HG03469 (cell line): ENCODE results near the gene TMEM17.

Source experiments
- ATAC-seq: cut with Tn5 transposase; IDR thresholded peaks from one replicate; pipeline ENCODE4 v1.9.1; 2021; ENCODE audit warnings: mild to moderate bottlenecking, moderate library complexity, moderate number of reproducible peaks; ENCODE audit not compliant: unreplicated experiment

TMEM17 gene

DNA sequence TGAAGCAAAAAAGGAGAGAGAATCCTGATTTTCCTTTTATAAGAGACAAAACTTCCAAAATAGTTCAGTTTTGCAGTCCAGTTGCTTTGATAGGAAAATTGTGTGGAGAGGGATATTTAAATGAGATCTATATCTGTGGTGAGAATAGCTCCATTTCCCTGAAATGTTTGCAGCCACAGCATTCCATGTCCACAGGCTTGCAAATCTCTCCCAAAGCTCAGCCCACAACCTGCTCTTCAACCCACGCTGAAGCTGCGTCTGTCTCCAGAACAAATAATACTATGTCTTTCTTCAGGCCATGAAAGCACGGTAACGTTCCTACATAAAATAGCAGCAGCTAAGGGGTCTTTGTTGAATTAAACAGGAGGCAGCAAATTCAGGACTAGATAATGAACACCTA, 31.8 kb downstream of the TMEM17 start:
- no peak for ATAC-seq

DNA sequence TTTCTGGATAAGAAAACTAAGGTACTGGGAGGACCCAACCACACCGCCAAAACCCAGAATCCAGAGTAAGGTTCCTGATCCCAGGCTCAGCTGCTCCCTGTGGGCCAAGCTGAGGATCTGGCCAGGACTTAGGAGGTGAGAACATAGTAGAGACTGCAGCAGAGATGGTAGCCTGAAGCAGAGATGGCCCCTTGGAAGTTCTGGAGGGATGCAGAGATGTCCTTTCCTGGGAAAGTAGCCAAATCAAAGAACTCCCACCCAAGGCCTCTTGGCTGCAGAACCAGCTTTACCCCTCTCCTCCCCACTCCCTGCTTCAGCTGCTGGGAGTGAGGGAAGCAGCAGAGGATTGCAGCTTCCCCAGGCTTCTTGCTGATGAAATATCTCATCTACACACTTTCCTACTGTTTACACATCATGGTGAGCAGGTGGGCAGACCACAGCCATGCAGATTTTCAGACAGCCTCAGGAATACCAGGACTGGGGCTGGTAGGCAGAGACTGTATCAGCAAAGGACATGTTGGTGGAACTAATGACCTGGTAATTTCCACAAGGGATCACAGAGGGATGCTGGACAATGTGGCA, 32.7 kb downstream of the TMEM17 start:
- no peak for ATAC-seq

DNA sequence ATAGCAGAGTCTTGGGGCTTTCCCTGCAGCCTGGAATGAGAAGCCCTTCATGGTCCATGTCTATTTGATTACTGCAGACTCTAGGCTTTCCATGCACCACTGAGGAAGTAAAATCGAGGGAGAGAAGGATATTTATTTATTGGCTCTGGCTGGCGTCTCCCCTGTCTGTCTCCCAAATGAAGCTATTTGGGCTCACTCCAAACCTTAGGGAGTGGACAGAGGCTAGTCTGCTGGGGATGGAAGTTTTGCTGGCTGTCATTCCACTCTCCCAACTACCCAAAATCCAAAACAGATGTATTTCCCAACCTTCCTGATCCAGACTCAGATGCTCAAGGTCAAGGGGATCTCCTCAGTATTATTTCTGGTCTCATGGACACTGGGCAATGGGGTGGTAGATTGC, 33.7 kb downstream of the TMEM17 start:
- ATAC-seq: no peak

DNA sequence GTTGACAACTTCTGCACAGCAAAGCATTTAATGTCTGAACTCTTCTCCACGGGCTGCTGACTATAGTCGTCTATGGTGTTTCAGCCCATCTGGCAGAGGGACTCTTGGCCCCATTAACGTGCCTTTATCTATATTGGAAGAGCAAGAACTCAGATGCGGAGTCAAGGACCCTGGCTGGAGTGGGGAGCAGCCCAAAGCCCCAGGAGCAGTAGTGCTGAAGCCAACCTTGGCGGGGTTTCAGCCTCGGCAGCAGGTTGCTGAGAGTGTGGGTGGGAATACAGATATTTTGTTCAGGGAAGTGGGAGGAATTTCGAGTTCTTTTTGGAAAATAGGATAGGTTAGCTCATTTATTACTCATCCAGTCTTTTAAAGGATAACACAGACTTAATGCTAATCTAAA, 34.2 kb downstream of the TMEM17 start:
- ATAC-seq: no peak

DNA sequence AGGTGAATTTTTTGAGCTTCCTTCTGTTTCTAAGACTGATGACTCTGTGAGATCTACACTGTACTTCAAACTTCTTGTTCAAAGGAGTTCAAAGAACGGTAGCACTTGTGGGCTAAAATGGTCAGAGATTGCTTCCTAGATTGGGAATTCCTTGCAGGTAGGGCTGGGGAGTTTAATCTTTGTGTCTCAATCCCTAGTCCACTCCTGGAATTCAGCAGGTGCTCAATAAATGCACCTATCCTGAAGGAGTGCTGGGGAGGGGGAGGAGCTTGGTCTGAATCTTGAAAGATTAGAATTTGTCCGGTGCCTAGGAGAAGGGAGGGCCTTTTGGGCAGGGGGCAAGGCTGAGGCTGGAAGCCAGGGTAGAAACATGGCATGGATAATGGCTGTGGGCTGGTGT, 34.6 kb downstream of the TMEM17 start:
- ATAC-seq: no peak

DNA sequence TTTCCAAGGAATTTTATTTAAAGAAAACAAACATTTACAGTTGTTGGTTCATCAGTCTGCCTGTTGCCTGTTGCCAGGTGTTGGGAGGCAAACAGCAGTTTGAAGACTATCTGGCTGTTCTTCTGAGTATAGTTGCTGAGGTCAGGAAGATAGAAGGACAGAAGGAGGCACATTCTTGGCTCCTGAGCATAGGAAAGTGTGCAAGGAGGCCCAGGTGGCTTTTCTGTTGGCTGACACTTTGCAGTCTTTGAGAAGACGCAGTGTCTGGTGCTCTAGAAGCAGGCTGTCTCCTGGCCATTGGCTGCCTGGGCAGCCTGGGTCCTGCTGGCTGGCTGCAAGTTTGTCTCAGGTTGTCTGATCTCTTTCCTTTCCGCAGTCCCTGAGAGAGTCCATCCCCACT, 36.4 kb downstream of the TMEM17 start:
- no peak for ATAC-seq

DNA sequence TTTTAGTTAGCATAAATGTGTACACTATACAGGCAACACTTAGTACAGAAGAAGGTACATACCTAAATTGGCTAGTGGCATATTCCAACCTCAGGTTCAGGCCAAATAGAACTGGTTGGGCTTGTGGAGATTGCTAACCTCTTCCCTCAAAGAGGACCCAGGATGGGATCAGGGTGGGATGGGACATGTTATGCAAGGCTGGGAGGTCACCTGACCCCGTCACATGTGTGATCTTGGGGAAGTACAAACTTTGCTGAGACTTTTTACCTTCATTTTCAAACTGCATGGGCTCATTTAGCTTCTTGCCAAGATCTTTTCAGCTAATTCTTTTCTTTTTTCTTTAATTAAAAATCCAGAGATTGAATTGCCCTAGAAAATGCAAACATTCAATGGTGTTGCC, 36.9 kb downstream of the TMEM17 start:
- no peak for ATAC-seq

DNA sequence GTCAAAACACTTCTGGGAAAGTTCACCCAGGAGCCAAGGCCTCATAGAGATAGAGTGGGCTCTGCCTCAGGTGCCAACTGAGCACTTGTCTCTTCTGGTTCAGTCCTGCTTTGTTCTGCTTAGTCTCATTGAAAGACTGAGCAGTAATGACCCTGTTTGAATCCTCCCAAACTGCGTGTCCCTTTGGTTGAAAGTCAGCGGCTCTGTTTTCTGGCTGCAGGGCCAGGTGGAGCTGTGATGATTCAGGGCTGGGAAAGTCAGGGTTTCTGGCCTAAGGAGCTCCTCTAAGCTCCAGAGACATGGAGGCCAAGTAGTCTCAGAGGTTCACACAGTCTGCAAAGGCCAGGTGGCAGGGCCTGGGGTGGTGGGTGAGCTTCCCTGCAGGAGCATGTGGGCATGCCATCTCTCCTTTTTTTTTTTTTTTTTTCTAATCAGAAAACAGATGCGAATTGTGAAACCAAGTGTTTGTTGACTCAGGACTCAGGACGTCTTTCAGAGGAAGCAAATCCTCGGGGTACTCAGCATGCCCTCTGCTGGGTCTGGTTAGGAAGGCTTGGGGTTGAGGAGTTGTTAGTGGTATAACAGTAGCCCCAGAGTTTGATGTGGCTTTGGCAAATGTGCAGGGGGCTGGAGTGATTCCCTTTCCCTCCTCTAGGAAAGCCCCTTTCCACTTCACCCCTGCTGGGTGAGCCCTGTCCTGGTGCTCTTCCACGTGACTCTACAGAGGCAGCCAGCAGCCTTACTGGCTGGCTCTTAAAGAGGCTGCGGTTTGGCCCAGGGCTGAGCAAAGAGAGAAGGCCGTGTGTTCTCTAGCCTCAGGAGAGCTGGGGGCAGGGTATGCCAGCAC, 38.3 kb downstream of the TMEM17 start:
- ATAC-seq: no peak

DNA sequence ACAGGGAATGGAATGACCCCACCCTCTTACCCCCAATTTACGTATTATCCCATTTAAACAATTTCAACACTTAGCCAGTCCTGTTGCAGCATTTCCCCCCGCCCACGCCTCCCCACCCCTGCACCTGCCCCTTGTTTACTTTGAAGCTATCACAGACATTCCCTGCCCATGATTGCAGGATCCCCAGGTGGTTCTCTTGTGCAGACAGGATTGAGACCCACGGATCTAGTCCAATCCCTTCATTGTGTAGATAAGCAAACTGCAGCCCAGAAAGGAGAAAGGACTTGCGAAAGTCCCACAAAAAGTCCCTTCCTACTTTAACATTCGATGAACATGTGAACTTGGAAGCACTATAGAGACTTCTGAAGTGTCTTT, 38.9 kb downstream of the TMEM17 start:
- no peak for ATAC-seq

DNA sequence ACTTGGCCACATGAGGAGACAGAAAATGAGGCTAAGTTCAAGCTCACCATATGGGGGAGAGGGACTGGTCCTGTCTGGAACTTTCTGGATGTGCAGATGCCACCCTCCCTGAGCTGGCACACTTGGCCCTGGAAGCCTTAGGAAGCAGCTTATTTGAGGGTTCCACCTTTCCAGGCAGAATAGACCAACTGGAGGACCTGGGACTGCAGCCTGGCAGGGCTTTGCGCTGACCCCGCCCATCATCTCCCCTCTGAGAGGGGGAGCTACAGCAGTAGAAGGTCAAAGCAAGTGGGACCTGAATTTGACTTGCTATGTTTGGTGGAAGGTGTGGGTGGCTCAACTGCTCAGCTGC, 39.5 kb downstream of the TMEM17 start:
- ATAC-seq: no peak

DNA sequence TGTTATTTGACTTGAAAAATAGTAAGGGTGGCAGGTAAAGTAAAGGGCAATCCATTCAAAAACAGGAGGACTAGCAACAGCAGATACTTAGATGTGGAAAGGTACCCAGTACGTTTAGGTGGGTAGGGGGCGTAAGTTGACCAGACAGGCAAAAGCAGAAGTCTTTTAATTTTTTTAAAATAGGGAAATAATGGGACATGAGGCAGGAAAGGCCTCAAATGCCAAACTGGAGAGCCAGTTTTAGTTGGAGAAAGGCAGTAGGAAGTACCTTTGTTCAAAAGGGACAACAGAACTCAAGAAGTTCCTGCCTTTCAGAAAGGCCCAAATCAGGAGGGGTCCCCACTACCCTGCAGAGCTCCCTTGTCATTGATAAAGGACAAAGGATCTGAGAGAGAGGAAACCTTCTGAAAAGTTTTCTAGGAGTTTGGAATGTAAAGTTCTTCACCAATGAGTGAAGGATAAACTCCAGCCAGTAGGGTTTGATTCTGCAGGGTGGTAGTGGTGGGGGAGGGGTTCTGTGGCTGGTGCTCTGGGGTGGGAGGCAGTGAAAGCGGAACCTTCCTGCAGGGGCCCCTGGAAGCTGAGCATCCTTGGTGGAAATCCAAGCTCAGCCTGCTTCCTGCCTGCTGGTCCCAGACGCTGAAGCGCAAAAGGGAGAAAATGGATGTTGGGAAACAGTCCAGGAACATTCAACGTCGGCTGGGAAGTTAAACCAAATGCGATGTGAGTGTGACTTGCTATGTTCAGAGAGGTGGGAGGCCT, 40.1 kb downstream of the TMEM17 start:
- ATAC-seq: no peak

DNA sequence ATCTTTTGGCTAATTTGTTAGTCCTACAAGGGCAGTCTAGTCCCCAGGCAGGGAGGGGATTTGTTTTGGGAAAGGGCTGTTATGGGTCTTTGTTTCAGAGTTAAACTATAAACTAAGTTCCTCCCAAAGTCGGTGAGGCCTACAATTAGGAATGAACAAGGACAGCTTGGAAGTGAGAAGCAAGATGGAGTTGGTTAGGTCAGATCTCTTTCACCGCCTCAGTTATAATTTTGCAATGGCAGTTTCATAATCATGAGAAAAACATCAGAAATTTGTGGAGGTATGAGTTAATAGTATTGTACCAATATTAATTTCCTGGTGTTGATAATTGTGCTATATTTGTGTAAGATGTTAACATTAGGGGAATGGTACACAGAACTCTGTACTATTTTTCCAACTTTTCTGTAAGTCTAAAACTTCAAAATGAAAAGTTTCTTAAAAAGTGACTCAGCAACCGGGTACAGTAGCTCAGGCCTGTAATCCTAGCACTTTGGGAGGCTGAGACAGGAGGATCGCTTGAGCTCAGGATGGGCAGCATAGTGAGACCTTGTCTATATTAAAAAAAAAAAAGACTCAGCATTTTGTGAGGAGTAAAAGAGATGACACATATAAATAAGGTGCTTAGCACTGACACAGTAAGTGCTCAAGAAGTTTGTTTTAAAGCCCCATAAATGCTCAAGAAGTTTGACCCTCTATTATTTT, 40.8 kb downstream of the TMEM17 start:
- ATAC-seq: no peak

DNA sequence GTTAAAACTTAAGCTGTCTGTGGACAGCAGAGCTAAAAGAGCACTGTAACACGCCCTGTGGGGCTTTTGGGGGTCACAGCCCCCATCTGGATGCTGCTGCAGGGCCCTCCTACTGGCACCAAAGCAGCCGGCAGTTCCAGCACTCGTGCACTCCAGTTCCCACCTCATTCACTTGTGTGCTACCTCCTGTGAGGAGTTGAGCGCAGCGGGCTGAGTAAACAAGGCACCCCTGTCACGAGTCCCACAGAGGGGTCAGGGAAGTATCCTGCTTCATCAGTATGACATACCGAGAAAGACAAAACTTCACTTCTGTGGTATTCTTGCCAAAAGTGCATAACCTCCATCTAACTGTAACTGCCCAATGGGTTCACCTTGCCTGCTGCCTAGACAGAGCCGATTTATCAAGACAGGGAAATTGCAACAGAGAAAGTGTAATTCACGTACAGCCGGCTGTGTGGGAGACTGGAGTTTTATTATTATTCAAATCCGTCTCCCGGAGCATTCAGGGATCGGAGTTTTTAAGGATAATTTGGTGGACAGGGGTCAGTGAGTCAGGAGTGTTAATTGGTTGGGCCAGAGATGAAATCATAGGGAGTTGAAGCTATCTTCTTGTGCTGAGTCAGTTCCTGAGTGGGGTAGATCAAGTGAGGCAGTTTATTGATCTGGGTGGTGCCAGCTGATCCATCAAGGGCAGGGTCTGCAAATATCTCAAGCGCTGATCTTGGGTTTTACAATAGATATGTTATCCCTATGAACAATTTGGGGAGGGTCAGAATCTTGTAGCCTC, 41.6 kb downstream of the TMEM17 start:
- ATAC-seq: no peak

DNA sequence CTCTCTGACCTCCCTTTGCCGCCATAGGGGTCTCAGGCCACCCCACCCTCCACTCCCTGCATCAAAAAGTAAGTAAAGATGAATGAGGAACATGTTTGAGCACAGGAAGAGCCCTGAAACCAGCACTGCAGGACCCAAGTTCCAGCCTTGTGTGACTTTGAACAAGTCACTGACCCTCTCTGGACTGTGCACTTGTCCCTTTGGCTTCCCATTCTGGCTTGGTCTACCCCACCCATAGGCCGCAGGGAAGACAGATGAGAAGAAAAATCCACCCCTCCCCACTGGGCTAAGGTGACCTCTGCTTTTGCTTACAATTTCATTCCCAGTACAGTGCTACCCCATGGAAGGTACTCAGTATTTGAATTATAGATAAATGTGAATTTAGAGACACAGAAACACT, 43.8 kb downstream of the TMEM17 start:
- ATAC-seq: no peak

DNA sequence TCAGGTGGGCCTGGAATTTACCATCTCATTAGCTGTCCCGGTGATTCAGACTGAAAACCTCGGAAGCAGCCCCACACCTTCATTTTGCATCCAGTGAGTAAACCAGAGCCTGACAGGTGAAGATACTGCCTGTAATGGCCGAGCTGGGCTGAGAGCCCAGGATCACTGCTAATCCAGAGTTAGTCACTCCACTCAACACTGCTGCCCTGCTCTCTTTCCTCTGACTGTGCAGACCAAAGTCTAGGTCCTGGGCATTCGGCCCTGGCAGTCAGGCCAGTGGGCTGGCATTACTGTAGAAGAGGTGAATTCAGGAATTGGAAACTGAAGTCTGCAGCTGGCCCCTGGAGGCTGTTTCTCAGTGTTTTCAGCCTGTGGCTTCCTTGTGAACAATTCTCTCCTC, 44.3 kb downstream of the TMEM17 start:
- no peak for ATAC-seq

DNA sequence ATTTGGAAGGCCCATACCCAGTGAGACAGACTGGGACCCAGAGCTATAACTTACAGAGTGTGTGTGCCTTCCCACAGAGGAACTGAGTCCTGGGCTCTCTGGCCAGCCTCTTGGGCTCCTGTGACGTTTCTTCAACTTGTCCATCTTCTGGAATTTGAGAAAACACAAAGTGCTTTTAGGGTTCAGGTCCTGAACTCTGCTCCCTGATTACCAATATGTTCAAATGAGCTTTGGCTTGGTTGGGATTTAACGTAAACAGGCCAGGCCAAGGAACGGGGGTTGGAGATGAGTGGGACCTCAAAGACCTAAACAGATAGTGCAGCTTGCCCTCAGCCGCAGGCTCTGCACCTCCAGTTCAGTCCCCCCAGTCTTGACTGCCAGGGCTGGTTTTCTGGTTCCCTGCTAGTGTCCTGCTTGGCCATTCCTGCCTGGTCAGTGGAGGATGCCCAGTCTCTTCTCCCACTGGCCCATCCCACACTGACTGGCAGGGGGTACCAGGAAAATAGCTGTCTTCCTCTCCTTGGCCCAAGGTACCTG, 44.9 kb downstream of the TMEM17 start:
- ATAC-seq: no peak

DNA sequence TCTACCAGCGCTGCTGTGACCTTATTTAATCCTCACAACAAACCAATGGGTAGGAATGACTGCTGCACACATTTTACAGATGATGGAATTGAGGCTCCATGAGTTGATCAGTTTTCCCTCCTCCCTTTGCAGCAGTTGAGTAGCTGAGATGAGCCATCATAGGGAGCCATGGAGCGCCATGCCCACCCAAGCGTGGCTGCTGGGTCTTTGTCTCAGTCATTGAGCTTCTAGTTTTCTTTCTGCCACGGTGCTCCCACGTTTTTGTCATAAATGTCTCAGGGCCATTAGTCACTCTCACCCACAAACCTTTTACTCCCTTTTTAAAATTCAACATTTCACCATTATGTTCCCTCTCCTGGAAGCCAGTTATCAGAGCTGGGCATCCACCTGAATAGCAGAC, 45.8 kb downstream of the TMEM17 start:
- no peak for ATAC-seq

DNA sequence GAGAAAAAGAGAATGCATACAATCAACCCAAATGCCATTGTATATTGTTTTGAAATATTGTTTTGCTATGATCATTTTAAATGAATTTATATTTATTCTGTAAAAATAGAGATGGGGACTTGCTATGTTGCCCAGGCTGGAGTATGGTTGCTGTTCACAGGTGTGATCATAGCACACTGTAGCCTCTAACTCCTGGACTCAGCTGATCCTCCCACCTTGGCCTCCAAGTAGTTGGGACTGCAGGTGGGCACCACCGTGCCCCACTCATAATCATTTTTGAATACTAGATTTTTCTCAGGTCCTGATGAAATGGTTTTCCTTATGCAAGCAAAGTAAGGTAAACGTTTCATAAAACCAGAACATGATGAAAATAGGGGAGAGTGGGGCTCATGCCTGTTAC, 46.3 kb downstream of the TMEM17 start:
- no peak for ATAC-seq

DNA sequence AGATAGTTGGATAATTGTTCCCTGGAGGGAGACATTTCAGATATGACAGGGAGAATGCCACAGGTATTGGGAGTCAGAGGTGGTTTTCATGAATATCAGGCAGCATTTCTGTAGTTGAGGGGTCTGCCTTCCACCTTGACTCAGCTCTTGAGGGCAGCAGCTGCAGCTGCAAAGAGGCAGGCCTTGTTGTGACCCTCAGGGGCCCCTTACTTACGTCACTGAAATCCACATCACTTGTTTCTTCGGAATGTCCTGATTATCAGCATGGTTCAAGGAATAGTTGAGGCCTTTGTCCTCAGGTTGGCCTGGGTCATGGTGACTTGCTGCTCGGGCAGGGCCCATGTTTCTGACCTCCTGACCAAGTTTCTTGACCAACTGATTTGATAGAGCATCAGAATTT, 46.9 kb downstream of the TMEM17 start:
- no peak for ATAC-seq

DNA sequence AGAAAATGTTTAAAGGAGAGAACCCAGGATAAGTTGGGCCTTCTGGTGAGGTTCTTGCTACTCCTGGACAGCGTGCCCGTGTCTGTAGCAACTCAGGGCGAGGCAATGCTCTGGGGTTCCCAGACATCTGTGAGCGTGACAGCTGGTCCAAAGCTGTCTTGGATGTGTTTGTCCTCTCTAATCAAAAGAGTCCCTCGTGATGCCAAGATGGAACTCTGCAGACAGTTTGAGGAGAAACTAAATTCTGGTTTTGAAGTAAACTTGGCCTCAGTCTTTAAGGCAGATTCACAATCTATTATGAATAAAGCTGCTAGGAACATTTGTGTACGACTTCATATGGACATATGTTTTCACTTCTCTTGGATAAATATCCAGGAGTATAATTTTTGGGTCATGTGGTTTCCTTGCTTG, 47.3 kb downstream of the TMEM17 start:
- no peak for ATAC-seq
